GM19455 (cell line): ENCODE measurements around the gene HTRA1.

Experiments
- ATAC-seq: cut with Tn5 transposase; IDR thresholded peaks from one replicate; pipeline ENCODE4 v1.9.1; 2021; ENCODE audit not compliant: unreplicated experiment

HTRA1 gene

DNA sequence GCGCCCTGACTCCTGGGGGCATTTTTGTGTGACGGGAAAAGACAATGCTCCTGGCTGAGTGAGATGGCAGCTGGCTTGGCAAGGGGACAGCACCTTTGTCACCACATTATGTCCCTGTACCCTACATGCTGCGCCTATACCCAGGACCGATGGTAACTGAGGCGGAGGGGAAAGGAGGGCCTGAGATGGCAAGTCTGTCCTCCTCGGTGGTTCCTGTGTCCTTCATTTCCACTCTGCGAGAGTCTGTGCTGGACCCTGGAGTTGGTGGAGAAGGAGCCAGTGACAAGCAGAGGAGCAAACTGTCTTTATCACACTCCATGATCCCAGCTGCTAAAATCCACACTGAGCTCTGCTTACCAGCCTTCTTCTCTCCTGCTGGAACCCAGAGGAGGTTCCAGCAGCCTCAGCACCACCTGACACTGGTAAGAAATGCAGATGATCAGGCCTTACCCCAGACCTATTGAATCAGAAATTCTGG, 6.7 kb upstream of the HTRA1 start, which contains the start of gene ARMS2:
TSS of gene ARMS2 (plus strand) at position 51 of the 478 bp plus-strand sequence. CDS start at position 126, 75 bp downstream.
- ATAC-seq: no peak

DNA sequence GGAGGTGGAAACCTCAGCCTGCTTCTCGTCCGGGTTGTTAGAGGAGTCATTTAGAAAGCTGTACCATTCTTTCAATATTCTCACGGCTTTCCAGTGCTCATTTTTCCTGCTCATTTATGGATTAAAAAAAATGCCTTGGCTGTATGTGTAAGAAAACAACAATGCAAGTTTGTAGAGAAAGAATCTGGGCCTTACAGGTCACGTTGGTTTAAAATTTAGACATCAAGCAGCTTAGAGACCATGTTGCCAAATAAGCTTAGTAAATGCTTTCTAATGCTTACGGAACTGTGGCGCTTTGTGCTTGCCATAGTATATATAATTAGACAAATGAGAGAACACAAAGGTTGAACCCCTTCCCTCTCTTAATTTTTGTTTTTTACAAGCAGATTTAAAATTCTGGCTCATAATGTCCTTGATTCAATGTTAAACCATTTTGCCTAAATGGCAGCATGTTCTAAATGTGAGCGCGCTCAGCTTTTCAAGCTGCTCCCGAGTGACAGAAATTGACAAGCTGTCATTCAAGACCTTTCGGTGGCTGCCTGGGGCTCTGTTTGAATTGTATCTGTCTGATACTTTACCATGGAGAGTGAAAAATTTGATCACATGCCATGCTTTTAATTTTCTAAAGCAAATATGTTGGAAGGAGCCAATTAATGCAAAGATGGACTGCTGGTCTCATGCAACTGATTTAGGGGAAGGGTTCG, 5.8 kb upstream of the HTRA1 start:
- no peak for ATAC-seq

DNA sequence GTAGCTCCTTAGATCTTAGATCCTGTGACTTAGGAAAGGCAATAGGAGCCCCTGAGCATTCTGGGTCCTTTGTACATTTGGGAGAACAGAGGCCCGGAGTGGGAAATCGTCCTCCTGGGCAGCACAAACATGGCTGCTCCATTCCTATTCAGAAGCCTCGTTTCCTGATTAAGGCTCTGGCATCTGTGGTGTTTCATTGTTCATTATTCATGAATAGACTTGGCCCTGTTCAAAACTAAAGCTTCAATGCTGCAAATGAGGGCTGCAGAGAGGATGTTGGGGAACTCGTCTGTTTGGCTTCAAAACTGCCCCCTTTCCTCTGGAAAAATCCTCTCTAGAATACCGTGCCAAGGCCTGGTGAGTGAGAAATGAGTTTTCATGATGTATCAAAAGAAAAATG, 3.4 kb upstream of the HTRA1 start:
- ATAC-seq: no peak

DNA sequence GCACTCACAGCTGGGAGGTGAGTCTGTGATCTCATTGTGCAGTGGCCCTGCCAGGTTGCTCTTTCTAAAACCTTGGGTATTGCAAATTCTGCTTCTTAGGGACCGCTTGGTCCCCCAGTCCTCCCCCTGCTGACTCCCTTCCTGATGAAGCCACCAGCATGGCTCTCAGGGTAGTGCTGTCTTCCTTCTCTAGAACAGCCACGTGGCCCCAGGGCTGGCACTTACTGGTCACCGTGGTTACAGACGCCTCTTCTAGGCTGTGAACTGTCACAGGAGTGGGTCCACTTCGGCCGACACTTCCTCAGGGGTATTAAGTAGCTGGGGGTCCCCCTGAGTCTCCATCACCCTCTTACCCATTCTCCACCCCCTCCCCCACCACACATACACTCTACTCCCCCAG, 2.7 kb upstream of the HTRA1 start:
- ATAC-seq: no peak

DNA sequence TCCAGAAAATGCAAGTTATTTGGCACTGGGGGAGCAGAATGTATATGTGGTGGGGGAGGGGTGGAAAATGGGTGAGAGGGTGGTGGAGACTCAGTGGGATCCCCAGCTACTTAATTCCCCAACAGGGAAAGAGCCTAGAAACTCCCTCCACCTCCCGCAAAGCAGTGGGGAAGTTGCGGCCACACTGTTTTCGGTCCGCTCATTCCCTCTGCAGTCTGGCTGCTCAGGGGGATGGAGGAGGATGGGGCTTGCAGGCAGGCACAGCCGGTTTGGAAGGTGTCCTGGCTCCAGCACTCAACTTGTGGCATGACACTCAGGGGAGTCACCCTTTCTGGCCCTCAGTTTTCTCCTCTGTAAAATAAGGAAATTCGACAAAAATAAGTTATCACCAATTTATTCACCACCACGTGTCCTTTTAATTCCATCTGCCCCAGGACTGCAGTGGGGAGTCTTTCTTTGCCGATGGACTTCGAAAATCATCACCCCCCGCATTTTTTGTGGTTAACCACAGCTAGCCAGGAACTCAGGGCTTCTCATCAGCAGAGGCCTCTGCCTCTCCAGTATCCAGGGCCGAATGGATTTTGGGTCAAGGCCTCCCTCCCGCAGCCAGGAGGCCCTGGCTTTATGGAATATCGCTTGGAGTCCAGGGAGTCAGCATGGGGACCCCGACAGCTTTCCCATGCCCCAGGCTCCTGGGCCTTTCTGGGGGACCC, 1.6 kb upstream of the HTRA1 start:
- ATAC-seq: no peak

DNA sequence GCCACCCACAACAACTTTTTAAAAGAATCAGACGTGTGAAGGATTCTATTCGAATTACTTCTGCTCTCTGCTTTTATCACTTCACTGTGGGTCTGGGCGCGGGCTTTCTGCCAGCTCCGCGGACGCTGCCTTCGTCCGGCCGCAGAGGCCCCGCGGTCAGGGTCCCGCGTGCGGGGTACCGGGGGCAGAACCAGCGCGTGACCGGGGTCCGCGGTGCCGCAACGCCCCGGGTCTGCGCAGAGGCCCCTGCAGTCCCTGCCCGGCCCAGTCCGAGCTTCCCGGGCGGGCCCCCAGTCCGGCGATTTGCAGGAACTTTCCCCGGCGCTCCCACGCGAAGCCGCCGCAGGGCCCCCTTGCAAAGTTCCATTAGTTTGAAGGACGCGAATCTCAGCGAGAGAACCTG, 461 bp upstream of the HTRA1 start:
- no peak for ATAC-seq

DNA sequence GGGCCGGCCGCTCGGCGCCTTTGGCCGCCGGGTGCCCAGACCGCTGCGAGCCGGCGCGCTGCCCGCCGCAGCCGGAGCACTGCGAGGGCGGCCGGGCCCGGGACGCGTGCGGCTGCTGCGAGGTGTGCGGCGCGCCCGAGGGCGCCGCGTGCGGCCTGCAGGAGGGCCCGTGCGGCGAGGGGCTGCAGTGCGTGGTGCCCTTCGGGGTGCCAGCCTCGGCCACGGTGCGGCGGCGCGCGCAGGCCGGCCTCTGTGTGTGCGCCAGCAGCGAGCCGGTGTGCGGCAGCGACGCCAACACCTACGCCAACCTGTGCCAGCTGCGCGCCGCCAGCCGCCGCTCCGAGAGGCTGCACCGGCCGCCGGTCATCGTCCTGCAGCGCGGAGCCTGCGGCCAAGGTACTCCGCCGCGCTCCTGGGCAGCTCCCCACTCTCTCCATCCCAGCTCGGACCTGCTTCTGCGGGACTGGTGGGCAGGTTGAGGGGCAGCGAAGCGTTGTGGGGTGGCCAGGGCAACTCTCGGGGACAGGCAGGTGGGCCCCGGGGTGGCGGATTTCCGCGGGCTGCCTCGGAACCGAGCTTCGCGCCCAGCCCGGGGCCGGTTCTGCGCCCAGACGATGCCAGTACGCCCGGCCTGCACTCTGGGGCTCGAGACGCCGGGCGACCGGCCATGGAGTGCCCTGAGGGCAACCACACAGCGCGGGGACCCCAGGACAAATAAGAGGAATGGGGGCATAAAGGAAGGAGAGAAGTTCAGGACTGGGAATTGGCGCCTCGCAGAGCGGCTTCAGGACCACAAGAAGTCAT, 578 bp downstream of the HTRA1 start:
- no peak for ATAC-seq

DNA sequence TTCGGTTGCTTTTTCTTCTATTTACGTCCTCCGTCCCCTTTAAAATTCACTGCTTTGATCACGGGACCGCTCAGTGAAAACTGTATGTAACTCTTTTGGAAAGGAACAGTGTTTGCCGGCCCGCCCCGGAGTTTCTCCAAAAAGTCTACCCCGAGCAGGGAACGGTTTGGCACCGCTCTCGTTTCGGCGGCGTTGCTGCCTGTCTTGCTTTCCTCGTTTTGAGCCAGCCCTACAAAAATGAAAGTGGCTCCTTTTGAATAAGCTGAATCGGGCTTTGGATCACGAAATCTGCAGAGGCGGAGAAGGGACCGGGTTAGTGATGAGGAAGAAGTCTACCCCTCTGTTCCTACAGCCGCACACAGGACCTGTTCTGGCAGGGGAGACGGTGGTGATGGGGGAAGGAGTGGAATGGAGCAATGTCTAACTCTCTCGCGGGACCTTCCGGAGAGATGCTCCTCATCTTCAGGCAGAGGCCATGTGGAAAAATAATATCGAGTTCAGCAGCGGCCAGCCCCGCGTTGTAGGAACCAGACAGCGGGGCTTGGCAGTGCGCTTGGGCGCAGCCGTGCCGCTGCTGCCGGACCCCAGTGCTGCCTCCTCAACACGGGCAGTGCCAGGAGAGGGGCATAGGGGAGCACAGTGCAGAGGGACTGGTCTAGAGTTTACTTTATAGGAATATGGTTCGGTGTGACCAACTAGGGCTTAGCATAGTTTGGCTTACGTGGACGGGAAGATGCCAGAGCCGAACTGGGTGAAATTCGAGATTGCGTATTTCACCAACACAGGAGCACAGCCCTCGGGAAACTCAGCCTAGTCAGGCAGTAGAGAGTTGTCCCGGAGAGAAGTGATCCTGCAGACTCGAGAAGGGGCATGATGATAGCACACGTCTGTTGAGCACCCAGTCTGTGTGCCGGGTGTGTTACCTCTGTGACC, 1.4 kb downstream of the HTRA1 start:
- ATAC-seq: no peak

DNA sequence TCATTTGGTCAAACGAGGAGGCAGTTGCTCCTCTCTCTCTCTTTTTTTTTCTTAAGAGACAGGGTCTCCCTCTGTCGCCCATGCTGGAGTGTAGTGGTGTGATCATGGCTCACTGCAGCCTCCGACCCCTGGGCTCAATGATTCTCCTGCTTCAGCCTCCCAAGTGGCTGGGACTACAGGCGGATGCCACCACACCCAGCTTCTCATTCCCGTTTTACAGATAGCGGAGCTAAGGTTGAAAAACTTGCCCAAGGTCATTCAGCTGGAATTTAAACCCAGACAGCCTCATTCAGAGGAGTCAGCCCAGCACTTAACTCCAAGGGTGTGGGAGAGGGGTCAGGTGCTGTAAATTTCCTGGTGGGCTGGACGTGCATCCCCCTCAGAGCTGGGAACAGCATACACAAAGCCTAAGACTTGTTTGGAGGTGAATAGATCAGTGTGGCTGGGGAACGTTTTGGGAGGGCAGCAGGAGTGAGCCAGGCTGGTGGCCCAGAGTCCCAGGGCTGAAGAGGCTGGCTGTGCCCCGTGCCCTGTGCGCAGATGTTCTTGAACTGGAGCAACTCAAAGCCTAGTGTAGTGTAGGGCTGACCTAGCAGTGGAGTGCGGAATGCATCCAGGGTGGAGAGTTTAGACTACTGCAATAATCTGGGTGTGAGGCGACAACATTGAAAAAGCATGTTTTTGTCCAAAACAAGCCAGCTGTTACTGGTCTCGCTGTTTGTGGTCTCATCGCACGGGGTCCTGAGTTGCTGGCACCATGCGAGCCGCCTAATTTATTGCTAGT, 2.3 kb downstream of the HTRA1 start:
- ATAC-seq: no peak

DNA sequence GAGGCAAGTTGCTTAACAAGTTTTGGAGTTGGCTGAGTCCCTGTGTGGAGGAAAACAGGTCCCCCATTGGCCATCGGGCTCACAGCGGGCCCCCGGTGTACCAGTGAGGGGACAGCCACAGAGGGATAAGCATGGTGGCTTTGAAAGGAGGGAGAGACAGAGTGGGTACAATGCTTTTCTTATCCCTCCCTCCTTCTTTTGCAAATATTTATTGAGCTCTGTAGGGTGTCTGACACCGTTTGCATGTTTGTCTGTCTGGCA, 2.8 kb downstream of the HTRA1 start:
- no peak for ATAC-seq

DNA sequence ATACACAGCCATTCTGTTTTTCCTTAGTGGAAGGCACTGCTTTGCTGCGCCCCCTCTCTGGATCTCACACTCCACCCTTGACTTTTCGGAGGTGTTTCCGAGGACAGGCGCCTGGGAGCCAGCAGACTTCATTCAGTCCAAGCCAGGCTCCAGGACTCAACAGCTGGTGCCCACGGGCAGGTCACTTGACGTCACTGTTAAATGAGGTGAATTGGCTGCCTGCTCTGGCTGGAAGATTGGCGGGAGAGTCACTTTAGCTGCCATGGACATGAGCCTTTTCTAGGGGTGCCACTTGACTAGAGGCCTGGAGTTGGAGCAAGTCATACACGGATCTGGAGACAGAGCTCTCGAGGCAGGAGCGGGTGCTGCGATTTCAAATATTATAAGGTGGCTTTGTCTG, 3.2 kb downstream of the HTRA1 start:
- no peak for ATAC-seq

DNA sequence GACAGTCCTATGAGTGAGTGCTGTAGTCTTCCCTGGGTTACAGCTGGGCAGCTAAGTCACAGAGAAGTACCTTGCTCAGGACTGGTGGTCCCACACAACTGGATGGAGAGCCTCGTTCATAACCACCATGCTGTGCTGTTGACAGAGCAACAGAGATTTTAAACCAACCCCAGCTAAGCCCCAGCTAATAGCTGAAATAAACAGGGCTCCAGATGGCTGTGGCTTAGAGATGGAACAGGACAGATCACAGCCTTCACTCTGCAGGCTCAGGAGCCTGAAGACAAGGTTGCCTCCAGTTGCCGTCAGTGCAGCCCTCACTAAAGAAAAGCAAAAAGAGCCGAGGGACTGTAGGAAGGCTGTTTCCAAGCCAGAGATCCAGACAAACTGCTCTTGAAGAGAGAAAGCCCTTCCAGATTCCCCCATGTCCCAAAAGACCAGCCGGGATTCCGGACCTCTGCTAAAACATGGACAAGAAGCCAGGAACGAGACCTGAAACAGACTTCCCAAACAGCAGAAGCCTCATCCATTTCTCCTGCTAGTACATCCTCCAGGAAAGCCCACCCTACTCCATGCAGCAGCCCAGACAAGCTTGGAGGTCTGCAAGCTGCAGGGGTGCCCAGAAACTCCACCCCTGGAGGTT, 4.2 kb downstream of the HTRA1 start:
- ATAC-seq: no peak

DNA sequence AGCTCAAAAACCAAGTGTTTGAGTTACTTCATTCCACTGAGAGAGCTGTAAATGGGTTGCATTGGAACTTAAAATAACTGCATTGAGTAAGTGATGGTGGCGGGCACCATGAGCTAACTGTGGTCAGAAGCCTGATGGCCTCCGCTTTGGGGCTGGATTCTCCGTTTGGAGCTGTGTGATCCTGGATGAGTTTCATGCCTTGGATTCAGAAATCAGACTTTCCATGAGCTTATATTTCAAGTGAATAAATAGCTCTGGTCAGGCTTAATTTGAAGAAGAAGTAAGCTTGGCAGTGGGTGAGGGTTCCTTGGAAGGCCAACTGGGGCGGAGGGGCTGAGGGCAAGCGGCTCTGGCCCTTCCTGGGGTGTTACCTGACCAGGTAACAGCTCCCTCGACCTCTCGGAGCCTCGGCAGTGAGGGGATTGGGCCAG, 5.6 kb downstream of the HTRA1 start:
- ATAC-seq: no peak

DNA sequence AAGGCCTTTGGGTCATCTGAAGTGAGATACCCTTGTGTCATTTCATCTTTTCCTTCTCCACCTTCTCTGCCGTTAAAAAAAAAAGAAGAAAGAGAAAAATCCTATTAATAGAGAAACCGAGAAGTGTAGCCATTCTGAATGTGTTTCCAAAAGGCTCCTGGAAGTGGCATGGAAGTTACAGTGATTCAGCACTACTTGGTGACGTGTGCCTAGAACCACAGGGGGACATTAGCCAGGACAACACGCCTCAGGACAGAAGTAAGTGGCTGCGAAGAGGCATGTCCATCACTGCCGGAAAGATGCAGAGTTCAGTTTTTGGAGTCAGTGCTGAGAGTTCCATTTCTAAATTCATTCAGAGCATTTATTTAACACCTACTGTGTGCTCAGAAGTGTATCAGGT, 6.3 kb downstream of the HTRA1 start:
- no peak for ATAC-seq

DNA sequence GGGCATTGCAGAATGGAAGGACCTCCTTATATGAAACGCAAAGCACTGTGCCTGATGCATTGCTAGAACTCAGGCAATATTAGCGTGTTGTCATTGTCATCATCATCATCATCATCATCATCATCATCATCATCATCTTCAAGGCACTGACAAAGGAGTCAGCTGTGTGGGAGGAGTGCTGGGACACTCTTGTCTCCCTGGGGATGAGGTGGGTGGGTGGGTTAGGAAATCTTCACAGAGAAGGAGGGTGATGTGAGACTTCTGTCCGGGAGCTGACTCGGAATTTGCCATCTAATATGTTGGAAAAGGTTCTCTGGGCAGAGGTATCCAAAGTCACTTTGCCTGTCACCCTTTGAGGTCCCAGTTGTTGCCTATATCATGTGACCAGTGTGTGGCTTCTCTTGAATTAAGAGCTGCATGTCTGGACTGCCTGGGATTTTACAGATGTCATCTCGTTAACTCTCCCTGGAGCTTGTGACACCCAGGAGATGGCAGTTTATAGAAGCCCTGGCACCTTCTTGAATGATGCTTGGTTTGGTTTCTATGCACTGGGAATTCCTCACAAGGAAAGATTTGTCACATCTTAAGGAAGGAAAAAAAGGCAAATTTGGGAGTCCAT, 7.1 kb downstream of the HTRA1 start:
- ATAC-seq: no peak

DNA sequence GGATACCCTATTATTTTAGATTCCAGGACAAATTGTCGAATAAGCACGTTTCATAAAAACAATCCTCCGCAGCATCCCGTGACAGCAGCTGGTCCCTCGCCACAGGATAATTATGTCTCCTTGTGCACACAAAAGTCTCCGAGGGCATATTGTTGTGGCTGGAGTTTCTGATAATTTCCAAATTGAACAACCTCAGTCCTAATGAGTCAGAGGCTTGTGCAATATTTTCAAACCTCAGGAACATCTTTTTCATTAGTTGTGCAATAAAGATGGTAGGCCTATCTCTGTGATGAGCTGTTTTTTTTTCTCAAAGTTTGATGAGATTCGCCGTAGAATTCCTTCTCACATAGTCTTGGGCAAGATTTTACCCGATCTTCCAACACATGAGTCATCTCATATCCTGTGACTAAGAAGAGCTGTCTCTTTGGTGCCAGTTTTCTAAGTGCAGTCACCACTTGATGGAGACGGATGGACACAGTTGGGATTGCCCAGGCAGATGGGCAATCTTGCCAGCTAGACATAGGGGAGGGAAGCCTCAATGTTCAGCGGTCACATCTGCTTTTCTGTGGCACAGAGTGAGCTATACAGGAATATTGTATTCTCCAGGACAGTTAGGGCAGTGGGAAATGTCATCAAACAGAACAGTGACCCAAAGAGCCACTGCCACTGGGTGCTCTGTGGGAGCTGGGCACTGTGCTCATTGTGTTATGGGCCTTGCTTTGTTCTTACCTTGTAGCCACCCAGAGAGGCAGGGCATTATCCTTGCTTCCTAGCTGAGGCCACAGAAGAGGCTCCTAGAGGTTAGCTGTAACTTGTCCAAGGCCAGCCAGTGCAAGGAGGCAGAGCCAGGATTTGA, 7.8 kb downstream of the HTRA1 start:
- ATAC-seq: no peak

DNA sequence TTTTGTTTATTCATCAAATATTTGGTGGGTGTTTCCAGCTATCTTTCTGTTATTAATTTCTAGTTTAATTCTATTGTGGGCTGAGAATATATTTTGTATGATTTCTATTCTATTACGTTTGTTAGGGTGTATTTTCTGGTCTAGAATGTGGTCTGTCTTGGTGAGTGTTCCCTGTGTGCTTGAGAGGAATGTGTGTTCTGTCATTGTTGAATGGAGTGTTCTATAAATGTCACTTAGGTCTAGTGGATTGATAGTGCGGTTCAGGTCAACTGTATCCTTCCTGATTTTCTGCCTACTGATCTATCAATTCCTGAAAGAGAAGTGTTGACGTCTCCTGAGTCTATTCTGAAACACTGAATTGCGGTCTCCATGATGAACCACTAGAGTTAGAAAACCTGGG, 8.5 kb downstream of the HTRA1 start:
- ATAC-seq: no peak

DNA sequence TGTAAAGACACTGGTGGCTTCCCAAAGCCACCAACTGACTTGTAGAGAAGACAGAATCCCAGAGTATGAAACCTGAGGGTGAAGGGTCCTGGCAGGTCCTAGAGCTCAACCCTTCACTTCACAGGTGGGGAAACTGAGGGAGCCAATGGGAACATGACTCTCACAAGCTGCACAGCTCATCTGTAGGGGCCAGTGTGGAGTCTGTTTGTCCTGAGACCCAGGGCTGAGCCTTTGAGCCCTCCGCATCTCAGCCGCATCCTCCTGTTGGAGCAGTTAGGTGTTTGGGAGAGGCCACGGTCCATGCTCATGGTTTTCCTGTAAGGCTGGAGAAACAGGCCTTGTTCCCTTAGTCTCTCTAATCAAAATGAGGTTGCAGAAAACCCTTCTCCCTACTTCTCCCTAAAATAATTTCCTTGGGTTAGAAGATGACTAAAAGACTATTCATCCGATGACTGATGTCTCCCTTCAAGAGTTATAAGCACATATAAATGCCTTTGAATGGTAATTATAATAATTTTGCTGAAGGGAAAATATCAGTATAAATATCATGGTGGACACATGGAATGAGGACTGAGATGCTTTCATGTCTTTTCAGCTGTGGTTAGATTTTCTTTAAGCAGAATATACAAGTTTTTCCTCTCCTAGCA, 10.3 kb downstream of the HTRA1 start:
- no peak for ATAC-seq
